ENCODE data around the gene MUSTN1.

MUSTN1 gene

GRCh38 chr3:52801839-52802238, 33.0 kb downstream of the MUSTN1 start:
- DNase-seq (ENCODE audit: low spot score): no peak

DNA sequence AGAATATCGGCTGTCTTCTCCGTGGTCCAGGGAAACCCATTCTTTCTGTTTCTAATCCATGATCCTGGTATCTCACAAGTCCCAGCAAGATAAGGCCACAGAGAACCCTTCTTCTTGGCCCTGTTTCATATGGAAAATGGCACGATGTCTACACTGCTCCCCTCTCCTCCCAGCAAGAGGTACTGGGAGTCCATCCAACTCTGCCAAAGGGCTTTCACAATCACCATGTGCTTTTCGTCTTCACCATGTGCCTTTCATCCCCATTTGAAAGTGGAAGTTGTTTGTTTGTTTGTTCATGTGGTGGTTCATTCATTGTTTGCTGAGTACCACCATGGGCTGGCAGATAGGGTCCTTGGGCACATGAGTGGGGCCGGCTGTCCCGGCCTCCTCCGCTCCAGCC, 34.7 kb downstream of the MUSTN1 start:
- no peak for DNase-seq (ENCODE audit: low spot score)

DNA sequence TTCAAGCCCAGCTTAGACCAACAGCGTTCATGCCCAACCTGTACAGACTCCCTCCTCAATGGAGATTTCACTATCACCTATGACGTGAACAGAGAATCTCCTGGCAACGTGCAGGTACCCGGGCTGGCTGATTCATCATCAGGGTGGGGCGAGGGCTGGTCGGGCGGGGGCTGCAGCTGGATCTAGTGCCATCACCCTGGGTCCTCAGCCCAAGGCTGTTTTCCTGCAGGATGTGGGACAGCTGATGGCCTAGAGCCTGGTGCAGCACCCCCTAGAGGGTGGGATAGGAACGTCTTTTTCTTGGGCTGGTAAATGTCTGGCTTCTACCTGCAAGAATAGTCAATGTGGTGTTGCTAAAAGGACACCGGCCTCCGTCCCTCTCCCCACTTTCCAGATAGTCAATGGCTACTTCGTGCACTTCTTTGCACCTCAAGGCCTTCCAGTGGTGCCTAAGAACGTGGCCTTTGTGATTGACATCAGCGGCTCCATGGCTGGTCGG, 35.8 kb downstream of the MUSTN1 start:
- DNase-seq (ENCODE audit: low spot score): no peak

GRCh38 chr3:52798376-52798977, 36.3 kb downstream of the MUSTN1 start:
- DNase-seq (ENCODE audit: low spot score): no peak

DNA sequence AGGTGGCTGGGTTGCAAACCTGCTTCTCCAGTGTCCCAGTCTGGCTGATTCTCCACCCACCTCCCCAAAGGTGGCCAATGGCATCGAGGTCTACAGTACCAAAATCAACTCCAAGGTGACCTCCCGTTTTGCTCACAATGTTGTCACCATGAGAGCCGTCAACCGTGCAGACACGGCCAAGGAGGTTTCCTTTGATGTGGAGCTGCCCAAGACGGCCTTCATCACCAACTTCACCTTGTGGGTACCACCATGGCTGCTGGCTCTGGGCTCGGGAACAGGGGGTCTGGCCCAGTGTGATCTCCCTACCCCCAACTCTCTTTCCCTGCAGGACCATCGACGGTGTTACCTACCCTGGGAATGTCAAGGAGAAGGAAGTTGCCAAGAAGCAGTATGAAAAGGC, 38.4 kb downstream of the MUSTN1 start:
- DNase-seq (ENCODE audit: low spot score): no peak

DNA sequence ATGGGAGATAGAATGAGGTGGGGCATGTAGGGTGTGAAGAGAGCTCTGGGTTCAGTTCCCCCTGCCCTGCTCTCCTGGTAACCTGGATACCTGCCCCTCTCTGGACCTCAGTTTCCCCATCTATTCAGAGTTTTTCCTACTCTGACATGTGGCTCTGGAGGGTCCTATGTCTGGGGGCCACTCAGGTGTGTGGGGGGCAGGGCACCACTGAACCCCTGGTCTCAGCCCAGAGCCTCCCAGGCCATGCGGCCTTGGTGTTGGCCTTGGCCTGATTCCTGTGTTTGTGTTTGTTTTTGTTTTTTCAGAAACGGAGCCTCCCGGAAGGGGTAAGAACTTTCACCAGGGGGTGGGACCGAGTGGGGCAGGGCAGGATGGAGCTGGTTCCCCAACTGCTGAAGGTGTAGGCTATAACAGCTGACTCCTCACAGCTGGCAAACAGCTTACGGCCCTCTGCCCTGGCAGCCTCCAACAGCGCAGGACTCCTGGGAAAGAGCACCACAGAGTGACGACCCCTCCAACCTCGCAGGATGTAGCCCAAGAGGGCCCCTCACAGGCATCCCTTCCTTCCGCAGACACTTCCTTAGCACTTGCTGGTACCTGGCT, 39.4 kb downstream of the MUSTN1 start:
- no peak for DNase-seq (ENCODE audit: low spot score)

DNA sequence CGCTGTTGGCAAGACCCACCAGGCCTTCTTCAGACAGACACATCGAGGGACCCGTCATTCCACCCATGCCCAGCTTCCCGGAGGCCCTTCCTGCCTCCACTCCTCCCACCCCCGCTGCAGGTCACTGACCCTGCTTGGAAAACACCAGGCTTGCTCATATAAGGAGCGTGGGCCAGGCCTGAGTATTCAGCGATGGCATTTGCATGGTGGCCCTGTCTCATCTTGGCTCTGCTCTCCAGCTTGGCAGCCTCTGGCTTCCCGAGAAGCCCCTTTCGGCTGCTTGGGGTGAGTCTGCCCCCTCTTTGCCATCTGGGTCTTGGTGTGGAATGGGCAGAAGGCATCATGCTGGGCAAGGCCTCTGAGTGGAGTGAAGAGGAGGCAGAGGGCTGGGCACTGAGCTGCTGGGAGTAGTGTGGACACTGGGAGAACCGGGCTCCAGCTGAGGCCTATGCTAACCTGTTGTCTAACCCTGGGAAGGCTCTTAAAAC, 40.2 kb downstream of the MUSTN1 start, which contains the start of gene ITIH3:
ITIH3 (plus strand) TSS at position 185 of the 488 bp plus-strand sequence; CDS start at position 193, 8 bp downstream.
- no peak for DNase-seq (ENCODE audit: low spot score)

- no peak for DNase-seq (ENCODE audit: low spot score)
Observed at GRCh38 chr3:52793702-52794611, 40.9 kb downstream of the MUSTN1 start.

DNA sequence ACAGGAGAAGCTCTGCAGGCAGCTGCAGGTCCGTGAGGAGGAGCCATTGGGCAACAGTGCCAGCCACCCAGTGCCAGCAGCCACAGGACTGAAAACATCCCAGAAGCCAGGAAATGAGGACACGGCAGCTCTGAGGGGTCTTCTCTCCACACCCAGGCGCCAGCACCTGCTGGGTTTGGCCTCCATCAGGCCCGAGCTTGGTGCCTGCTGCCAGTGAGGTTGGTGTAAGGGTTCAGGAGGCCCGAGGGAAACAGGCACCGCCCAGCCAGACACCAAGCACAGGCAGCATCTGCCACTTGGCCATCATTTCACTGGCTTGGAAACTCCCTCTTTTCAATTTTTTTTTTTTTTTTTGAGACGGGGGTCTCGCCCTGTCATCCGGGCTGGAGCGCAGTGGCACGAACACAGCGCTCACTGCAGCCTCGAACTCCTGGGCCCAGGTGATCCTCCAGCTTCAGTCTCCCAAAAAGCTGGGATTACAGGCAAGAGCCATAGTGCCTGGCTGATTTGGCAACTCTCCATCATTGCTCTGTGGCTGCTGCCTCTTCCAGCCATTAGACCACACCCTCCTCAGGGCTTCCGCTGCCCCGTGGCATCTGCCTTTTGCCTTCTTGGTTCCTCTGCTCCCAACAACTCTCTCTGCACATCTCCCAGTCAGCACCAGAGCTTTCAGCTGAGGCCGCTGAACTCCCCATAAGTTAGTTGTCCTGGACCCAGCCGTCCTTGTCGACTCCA, 41.7 kb downstream of the MUSTN1 start:
- no peak for DNase-seq (ENCODE audit: low spot score)

DNA sequence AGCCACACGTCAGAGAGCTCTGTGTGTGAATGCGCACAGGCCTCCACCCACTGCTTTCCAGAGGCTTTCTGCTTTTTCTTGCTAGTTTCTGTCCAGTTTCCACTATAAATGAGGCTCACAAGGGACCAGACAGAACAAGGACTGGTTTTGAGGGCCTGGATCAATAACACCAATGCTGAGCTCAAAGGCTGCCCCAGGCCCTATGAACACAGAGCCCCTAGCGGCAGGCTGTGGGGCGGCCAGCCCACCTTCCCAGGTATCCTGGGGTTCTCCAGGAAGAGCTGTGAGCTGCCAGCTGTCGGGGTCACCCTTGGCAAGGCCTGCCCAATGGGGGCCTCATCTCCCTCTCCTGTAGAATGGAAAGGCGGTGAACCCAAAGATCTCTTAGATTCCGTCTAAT, 42.4 kb downstream of the MUSTN1 start:
- no peak for DNase-seq (ENCODE audit: low spot score)

DNA sequence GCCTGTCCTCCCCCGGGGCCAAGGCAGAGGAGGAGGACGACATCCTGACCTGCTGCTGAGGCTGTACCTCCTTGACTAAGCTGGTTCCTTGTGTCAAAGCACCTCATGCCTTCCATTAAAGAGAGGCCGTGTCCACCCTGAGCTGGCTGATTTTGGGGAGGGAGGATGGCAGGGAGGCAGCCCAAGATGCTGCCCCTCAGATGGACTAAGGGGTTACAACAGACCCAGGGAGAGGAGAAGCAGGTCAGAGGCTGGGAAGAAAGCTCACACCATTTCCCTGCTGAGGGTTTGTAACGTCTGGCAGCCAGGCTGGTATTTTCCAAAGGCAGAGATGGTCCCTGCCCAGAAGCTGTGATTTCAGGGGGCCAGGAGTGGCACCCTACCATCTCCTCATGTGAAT, 42.9 kb downstream of the MUSTN1 start:
- no peak for DNase-seq (ENCODE audit: low spot score)

DNA sequence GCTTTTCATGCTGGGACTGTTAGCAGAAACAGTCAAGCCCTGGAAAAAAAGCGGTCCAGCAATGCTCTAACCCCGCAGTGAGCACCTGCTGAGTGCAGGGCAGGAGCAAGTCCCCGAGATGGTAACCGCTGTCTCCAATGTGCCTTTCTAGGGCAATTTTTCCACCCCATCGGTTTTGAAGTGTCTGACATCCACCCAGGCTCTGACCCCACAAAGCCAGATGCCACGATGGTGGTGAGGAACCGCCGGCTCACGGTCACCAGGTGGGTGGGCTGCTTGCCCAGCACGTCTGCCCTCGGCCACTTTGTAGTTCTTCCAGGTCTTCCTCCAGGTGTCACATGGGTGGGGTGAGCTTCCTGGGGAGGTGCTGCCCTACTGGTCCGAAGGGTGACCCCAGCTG, 43.5 kb downstream of the MUSTN1 start:
- no peak for DNase-seq (ENCODE audit: low spot score)

DNA sequence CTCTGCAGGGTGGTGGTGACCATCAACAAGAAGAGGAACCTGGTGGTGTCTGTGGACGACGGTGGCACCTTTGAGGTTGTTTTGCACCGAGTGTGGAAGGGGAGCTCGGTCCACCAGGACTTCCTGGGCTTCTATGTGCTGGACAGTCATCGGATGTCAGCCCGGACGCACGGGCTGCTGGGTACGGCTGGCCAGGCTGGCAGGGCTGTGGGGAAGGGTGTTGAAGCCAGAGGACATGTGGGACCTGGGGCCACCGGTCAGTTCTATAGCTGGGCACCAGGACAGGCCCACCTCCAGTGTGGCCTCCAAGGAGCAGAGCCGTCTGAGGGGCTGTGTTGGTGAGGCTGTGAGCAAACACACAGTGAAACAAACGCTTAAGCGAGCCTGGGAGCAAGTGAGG, 44.1 kb downstream of the MUSTN1 start:
- no peak for DNase-seq (ENCODE audit: low spot score)

DNA sequence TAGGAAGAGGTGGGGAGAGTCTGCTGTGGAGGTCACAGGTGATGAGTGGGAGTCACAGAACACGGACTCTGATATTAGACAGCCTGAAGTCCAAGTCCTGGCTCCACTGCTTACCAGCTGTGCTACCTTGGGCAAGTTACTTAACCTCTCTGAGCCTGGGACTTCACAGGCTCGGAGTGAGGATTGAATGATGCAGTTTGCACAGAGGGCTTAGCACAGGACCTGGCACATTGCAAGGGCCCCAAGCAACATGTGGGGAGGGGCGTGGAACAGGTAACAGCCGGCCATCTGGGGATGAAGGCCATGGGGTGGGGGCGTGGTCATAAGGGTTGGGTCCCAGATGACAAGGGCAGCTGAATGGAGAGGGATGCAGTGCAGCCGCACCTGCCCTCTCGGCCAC, 44.5 kb downstream of the MUSTN1 start:
- DNase-seq (ENCODE audit: low spot score): no peak

- DNase-seq (ENCODE audit: low spot score): no peak
Observed at GRCh38 chr3:52789746-52790040, 45.1 kb downstream of the MUSTN1 start.

DNA sequence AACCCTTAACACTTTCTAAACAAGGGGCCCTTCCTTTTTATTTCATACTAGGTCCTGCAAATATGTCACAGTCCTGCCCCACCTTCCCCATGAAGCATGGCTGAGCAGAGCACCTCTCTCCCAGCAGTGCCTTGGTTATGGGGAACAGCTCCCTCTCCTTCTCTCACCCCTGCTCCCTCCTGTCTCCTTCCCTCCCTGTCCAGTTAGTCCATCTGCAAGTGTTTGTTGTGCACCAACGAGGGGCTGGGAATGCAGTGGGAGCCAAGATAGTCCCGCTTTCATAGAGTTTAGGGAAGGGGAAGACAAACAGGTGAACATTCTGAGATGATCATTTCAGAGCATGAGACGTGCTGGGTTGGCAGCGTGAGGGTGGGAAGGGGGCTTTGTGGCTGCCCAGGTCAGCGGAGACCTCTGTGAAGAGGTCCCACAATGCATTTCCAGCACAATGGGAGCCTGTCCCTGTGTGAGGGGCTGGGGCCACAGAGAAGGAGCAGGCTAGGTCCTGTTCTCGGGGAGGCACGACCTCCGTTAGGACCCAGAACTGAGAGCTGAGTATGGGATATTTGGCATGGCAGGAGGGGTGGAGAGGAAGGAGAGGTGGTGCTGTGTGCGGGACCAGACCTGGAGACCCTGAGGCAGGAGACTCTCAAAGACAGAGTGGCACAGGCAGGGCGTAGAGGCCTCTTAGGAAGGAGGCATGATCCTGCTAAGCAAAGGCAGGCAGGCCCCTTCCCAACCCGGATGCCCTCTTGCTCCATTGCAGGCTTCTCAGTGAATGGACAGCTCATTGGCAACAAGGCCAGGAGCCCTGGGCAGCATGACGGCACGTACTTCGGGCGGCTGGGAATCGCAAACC, 45.7 kb downstream of the MUSTN1 start:
- DNase-seq (ENCODE audit: low spot score): no peak

GRCh38 chr3:52787672-52788625, 46.9 kb downstream of the MUSTN1 start:
- DNase-seq (ENCODE audit: low spot score): no peak

GRCh38 chr3:52787246-52787645, 47.6 kb downstream of the MUSTN1 start:
- DNase-seq (ENCODE audit: low spot score): no peak

- no peak for DNase-seq (ENCODE audit: low spot score)
Observed at GRCh38 chr3:52786330-52787215, 48.2 kb downstream of the MUSTN1 start.

All from CD4-positive, alpha-beta T cell treated with Interleukin-6 at 100 ng/mL for 8 hours (primary cell).